Prostate gland (tissue), 2 donors: ENCODE data around the gene CHCHD3.

ENCODE experiments used
- POLR2A ChIP-seq: fragments of 450-650 bp; IDR thresholded peaks from one replicate; pipeline ENCODE4 v1.6.1; 2016; ENCODE audit warnings: antibody characterized with exemption, mild to moderate bottlenecking
- POLR2AphosphoS5 ChIP-seq: sonication (generic); formaldehyde crosslinking; IDR thresholded peaks from one replicate; pipeline ENCODE4 v1.6.1; 2017; ENCODE audit warnings: antibody characterized with exemption
- TF ChIP-seq, protein P1 (sequence below), 4 experiments: fragments of 200-600 bp in 2 of 4; fragments of 450-650 bp in 2 of 4; sonication (generic) in 2 of 4; IDR thresholded peaks; 1 replicate in 3 of 4; 2 replicates in 1 of 4; pipeline ENCODE4 v1.5.1; 2016 to 2019; ENCODE audit warnings: antibody characterized with exemption in 4 of 4, mild to moderate bottlenecking in 2 of 4, moderate library complexity in 2 of 4

DNA sequence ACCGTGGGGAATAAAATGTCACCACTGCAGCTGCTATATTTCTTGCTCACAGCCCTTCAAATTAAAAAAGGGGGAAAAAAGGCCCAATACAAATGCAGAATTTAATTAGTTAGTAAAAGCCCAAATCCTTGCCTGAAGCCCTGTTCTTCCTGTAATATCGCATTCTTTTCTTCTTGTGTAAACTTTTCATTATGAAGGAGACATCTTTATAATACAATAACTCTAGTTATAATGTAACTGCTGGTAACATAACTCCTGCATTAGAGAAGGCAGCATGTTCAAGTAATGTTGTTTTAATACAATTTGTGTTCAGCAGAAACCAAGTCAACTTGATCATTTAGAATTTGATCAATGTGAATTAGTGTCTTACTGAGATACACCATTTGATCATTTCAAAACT lies 250.9 kb downstream of the CHCHD3 start:
- TF ChIP-seq POLR2AphosphoS5, result peak; percentile 49
- TF ChIP-seq, protein P1, sequence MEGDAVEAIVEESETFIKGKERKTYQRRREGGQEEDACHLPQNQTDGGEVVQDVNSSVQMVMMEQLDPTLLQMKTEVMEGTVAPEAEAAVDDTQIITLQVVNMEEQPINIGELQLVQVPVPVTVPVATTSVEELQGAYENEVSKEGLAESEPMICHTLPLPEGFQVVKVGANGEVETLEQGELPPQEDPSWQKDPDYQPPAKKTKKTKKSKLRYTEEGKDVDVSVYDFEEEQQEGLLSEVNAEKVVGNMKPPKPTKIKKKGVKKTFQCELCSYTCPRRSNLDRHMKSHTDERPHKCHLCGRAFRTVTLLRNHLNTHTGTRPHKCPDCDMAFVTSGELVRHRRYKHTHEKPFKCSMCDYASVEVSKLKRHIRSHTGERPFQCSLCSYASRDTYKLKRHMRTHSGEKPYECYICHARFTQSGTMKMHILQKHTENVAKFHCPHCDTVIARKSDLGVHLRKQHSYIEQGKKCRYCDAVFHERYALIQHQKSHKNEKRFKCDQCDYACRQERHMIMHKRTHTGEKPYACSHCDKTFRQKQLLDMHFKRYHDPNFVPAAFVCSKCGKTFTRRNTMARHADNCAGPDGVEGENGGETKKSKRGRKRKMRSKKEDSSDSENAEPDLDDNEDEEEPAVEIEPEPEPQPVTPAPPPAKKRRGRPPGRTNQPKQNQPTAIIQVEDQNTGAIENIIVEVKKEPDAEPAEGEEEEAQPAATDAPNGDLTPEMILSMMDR (IDR thresholded peaks at IDR 0.05), result no peak
- TF ChIP-seq POLR2A, result no peak
